ENCODE results near the gene ATP11A. TPM values are rescaled to one million over a fixed set of nuclear protein-coding genes. Genes with fewer than 3 reads are reported as not detected.

Gene ATP11A
- total and polyA plus RNA-seq, 2 experiments from 2014 or later, result 12.3 to 52.6 TPM

DNA sequence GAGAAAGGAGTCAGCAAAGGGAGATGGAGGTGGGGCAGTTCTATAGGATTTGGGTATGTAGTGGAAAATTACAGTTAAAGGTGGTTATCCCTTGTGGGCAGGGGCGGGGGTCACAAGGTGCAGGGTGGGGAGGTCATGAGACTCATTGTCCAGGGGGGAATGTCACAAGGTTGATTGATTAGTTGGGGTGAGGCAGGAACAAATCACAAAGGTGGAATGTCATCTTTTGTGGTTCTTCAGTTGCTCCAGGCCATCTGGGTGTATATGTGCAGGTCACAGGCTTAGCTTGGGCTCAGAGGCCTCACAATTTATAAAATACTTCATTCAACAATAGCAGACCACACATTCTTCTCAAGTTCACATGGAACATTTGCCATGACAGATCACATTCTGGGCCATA lies 109.6 kb downstream of the ATP11A start:
- Mint-ChIP-seq H3K4me3 (no peak overlapping the region), H3K9me3 (peaks cover 3% of the 10 kb centered on the region; the same call in 2 of the 3 replicates), H3K27me3 (ENCODE audit: insufficient read depth, low read depth, poor library complexity) (peaks cover 2% of the 10 kb centered on the region), H3K4me1 (peaks cover 20% of the 10 kb centered on the region), H3K27ac (no peak overlapping the region), H3K36me3 (ENCODE audit: low read depth) (peaks cover 43% of the 10 kb centered on the region; the same call in 2 of the 3 replicates)
- no peaks in the 10 kb centered on the region for H3F3A ChIP-seq (replicated peaks; ENCODE audit: low read depth)
- H3K36me3 ChIP-seq (ENCODE audit: insufficient read depth), result no peaks in the 10 kb centered on the region
- no peak overlapping the region for H3K4me2 ChIP-seq
- no peak for ATAC-seq
- H3K27me3 ChIP-seq (ENCODE audit: insufficient read depth), result no peaks in the 10 kb centered on the region
- no peak overlapping the region for H3K4me3 ChIP-seq
- H3K4me1 ChIP-seq (ENCODE audit: insufficient read depth), result peaks cover 6% of the 10 kb centered on the region
- TF ChIP-seq EZH2phosphoT487 (IDR thresholded peaks at IDR 0.05; ENCODE audit: unreplicated experiment) (no peak), JUNB (IDR thresholded peaks at IDR 0.05; ENCODE audit: unreplicated experiment) (no peak), ZNF114 (CRISPR knock-in tag; IDR thresholded peaks at IDR 0.05) (no peak), POLR2AphosphoS5 (IDR thresholded peaks at IDR 0.05; ENCODE audit: low read depth) (no peak), NANOG (IDR thresholded peaks at IDR 0.05; ENCODE audit: borderline replicate concordance) (no peak), STAT1 (IDR thresholded peaks at IDR 0.05; ENCODE audit: unreplicated experiment) (no peak), ZNF462 (CRISPR knock-in tag; IDR thresholded peaks at IDR 0.05) (no peak), CREB1 (CRISPR knock-in tag; IDR thresholded peaks at IDR 0.05; ENCODE audit: low read depth) (no peak), ZNF331 (CRISPR knock-in tag; IDR thresholded peaks at IDR 0.05; ENCODE audit: low read depth) (no peak), REST (IDR thresholded peaks at IDR 0.05; ENCODE audit: unreplicated experiment) (no peak), EZH2 (IDR thresholded peaks at IDR 0.05; ENCODE audit: low read depth, unreplicated experiment) (no peak)
- TF ChIP-seq, protein P1, sequence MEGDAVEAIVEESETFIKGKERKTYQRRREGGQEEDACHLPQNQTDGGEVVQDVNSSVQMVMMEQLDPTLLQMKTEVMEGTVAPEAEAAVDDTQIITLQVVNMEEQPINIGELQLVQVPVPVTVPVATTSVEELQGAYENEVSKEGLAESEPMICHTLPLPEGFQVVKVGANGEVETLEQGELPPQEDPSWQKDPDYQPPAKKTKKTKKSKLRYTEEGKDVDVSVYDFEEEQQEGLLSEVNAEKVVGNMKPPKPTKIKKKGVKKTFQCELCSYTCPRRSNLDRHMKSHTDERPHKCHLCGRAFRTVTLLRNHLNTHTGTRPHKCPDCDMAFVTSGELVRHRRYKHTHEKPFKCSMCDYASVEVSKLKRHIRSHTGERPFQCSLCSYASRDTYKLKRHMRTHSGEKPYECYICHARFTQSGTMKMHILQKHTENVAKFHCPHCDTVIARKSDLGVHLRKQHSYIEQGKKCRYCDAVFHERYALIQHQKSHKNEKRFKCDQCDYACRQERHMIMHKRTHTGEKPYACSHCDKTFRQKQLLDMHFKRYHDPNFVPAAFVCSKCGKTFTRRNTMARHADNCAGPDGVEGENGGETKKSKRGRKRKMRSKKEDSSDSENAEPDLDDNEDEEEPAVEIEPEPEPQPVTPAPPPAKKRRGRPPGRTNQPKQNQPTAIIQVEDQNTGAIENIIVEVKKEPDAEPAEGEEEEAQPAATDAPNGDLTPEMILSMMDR (conservative IDR thresholded peaks at IDR 0.05; ENCODE audit: low read depth in 2 of 2), result no peak
- TF ChIP-seq, protein P2, sequence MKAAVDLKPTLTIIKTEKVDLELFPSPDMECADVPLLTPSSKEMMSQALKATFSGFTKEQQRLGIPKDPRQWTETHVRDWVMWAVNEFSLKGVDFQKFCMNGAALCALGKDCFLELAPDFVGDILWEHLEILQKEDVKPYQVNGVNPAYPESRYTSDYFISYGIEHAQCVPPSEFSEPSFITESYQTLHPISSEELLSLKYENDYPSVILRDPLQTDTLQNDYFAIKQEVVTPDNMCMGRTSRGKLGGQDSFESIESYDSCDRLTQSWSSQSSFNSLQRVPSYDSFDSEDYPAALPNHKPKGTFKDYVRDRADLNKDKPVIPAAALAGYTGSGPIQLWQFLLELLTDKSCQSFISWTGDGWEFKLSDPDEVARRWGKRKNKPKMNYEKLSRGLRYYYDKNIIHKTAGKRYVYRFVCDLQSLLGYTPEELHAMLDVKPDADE (IDR thresholded peaks at IDR 0.05), result no peak
- H3K27ac ChIP-seq (ENCODE audit: low read depth), result no peak overlapping the region
- DNase-seq (ENCODE audit: low spot score), result no peak
- H4K20me1 ChIP-seq (replicated peaks; ENCODE audit: insufficient read depth), result no peaks in the 10 kb centered on the region
- H3K79me2 ChIP-seq (replicated peaks; ENCODE audit: insufficient read depth), result 0 out of 2 replicates have a peak, but pooled peaks cover 4% of the 10 kb centered on the region
- no peak overlapping the region for H2AFZ ChIP-seq
- H3K9me2 ChIP-seq (ENCODE audit: insufficient read depth), result no peaks in the 10 kb centered on the region; the same call in 1 of the 2 replicates

Data from GM23338 (cell line).